HepG2 (cell line): ENCODE results near the gene UCN. TPM values are rescaled to one million over a fixed set of nuclear protein-coding genes. Genes with fewer than 3 reads are reported as not detected.
A peak's percentile ranks its signal among the peaks of the same experiment; 100 is the strongest.

Experiments used
- BCL6 ChIP-seq: IDR thresholded peaks from 2 replicates; pipeline ENCODE4 v1.6.1; 2016; ENCODE audit warnings: missing genetic modification reagents, missing compliant biosample characterization
- CBFB ChIP-seq: sonication (generic); formaldehyde crosslinking; IDR thresholded peaks from 2 replicates; pipeline ENCODE4 v1.4.0; 2020; ENCODE audit warnings: missing genetic modification reagents
- DMAP1 ChIP-seq: IDR thresholded peaks from 2 replicates; pipeline ENCODE4 v1.6.1; 2016
- GABPB1 ChIP-seq: IDR thresholded peaks from 2 replicates; pipeline ENCODE4 v1.6.1; 2016; ENCODE audit warnings: mild to moderate bottlenecking, missing genetic modification reagents, moderate library complexity, missing compliant biosample characterization
- GATA4 ChIP-seq: sonication (generic); IDR thresholded peaks from 2 replicates; pipeline ENCODE4 v1.6.1; 2016; ENCODE audit warnings: antibody characterized with exemption, low read depth, borderline replicate concordance
- KDM5A ChIP-seq: fragments of 200-600 bp; sonication (generic); IDR thresholded peaks from 2 replicates; pipeline ENCODE4 v1.7.0; 2018; ENCODE audit warnings: antibody characterized with exemption, mild to moderate bottlenecking, low read length, borderline replicate concordance
- MAFF ChIP-seq: IDR thresholded peaks from 2 replicates; pipeline ENCODE4 v1.6.1; 2011; ENCODE audit warnings: low read depth, low read length, improper control_type of control experiment
- MTA1 ChIP-seq: sonication (generic); formaldehyde crosslinking; IDR thresholded peaks from 2 replicates; pipeline ENCODE4 v1.4.0; 2020; ENCODE audit warnings: missing genetic modification reagents, mild to moderate bottlenecking, borderline replicate concordance
- NRL ChIP-seq: sonication (generic); formaldehyde crosslinking; IDR thresholded peaks from 2 replicates; pipeline ENCODE4 v1.5.0; 2020; ENCODE audit warnings: missing genetic modification reagents, mild to moderate bottlenecking, moderate library complexity, borderline replicate concordance
- POLR2AphosphoS2 ChIP-seq: IDR thresholded peaks from 2 replicates; pipeline ENCODE4 v1.6.1; 2011; ENCODE audit warnings: low read depth, low read length, improper control_type of control experiment
- PRPF4 ChIP-seq: fragments of 200-400 bp; formaldehyde crosslinking; IDR thresholded peaks from 2 replicates; pipeline ENCODE4 v1.6.1; 2016; ENCODE audit warnings: low read length, low read depth; ENCODE audit not compliant: poor library complexity, severe bottlenecking
- RARG ChIP-seq: sonication (generic); formaldehyde crosslinking; IDR thresholded peaks from 2 replicates; pipeline ENCODE4 v1.4.0; 2020; ENCODE audit warnings: low read depth, mild to moderate bottlenecking, missing genetic modification reagents
- SMAD9 ChIP-seq: sonication (generic); formaldehyde crosslinking; IDR thresholded peaks from 2 replicates; pipeline ENCODE4 v1.5.1; 2020; ENCODE audit warnings: mild to moderate bottlenecking, missing genetic modification reagents
- SP4 ChIP-seq: sonication (generic); formaldehyde crosslinking; IDR thresholded peaks from 2 replicates; pipeline ENCODE4 v1.8.1; 2023; ENCODE audit warnings: mild to moderate bottlenecking, missing genetic modification reagents
- ZBTB33 ChIP-seq: sonication (generic); formaldehyde crosslinking; IDR thresholded peaks from 2 replicates; pipeline ENCODE4 v1.4.0; 2020; ENCODE audit warnings: missing genetic modification reagents
- ZBTB43 ChIP-seq: sonication (generic); formaldehyde crosslinking; conservative IDR thresholded peaks from 2 replicates; pipeline ENCODE4 v1.4.0; 2020; ENCODE audit warnings: missing genetic modification reagents
- ZC3H13 ChIP-seq: sonication (generic); formaldehyde crosslinking; IDR thresholded peaks from 2 replicates; pipeline ENCODE4 v1.8.1; 2023; ENCODE audit warnings: mild to moderate bottlenecking, missing genetic modification reagents, moderate library complexity
- ZFP36L2 ChIP-seq: sonication (generic); formaldehyde crosslinking; IDR thresholded peaks from 2 replicates; pipeline ENCODE4 v1.4.0; 2020; ENCODE audit warnings: missing genetic modification reagents
- ZFX ChIP-seq: sonication (generic); formaldehyde crosslinking; IDR thresholded peaks from 2 replicates; pipeline ENCODE4 v1.4.0; 2020; ENCODE audit warnings: mild to moderate bottlenecking, low read depth, missing genetic modification reagents, moderate library complexity
- ZFY ChIP-seq: sonication (generic); formaldehyde crosslinking; IDR thresholded peaks from 2 replicates; pipeline ENCODE4 v1.4.0; 2020; ENCODE audit warnings: missing genetic modification reagents
- ZHX1 ChIP-seq: sonication (generic); formaldehyde crosslinking; IDR thresholded peaks from 2 replicates; pipeline ENCODE4 v1.8.1; 2022; ENCODE audit warnings: low read depth, mild to moderate bottlenecking, missing genetic modification reagents
- ZNF121 ChIP-seq: sonication (generic); formaldehyde crosslinking; IDR thresholded peaks from 2 replicates; pipeline ENCODE4 v1.5.0; 2020; ENCODE audit warnings: mild to moderate bottlenecking, missing genetic modification reagents
- ZNF292 ChIP-seq: sonication (generic); formaldehyde crosslinking; IDR thresholded peaks from 2 replicates; pipeline ENCODE4 v1.8.1; 2022; ENCODE audit warnings: mild to moderate bottlenecking, low read depth, missing genetic modification reagents, borderline replicate concordance
- ZNF451 ChIP-seq: sonication (generic); formaldehyde crosslinking; IDR thresholded peaks from 2 replicates; pipeline ENCODE4 v1.5.0; 2020; ENCODE audit warnings: mild to moderate bottlenecking, missing genetic modification reagents
- ZNF598 ChIP-seq: sonication (generic); formaldehyde crosslinking; IDR thresholded peaks from 2 replicates; pipeline ENCODE4 v1.5.1; 2020; ENCODE audit warnings: mild to moderate bottlenecking, missing genetic modification reagents, borderline replicate concordance
- ZNF792 ChIP-seq: IDR thresholded peaks from 2 replicates; pipeline ENCODE4 v1.6.1; 2016
- polyA plus RNA-seq, 8 experiments: library from polyadenylated mRNA; depleted of rRNA in 3 of 8; stranded (reverse) in 7 of 8; unstranded in 1 of 8; fragments of >200 nt; fragmentation: Illumina TruSeq in 4 of 8; extraction: Trizol in 4 of 8; gene quantifications; 2 replicates each; pipeline versions ENCODE4 v1.2.1 to v1.2.3, GENCODE V29; 2011 to 2016; ENCODE audit warnings: low read depth in 4 of 8, missing spikeins in 1 of 8, mixed read lengths in 1 of 8; ENCODE audit not compliant: insufficient read depth in 1 of 8
- total RNA-seq, 5 experiments: library from RNA; depleted of rRNA; stranded (reverse); fragments of >200 nt; fragmentation: Illumina TruSeq; extraction: Trizol; gene quantifications; 2 replicates each; pipeline ENCODE4 v1.2.3, GENCODE V29; 2016; ENCODE audit warnings: low read depth in 1 of 5

Gene UCN
- total and polyA plus RNA-seq, 2 of the 13 experiments (the other 11 are each of a cell fraction or from before 2014, with no cell fraction given): 1.2 to 2.3 TPM

GRCh38 chr2:27356382-27357181 lies 48.3 kb upstream of the UCN start, which contains the start of gene GTF3C2 (continued):
- TF ChIP-seq PRPF4 (no peak), SMAD9 (CRISPR knock-in tag) (no peak), ZNF121 (no peak), DMAP1 (CRISPR knock-in tag) (peak; percentile 96), KDM5A (peak; percentile 97), ZNF792 (CRISPR knock-in tag) (peak; percentile 17), RARG (CRISPR knock-in tag) (no peak), ZNF292 (CRISPR knock-in tag) (no peak; the same call in 1 of the 2 replicates), ZFX (CRISPR knock-in tag) (peak; percentile 94), ZNF451 (no peak), MAFF (no peak), CBFB (CRISPR knock-in tag) (peak; percentile 74), ZBTB33 (CRISPR knock-in tag) (no peak), ZBTB43 (peak; percentile 67), SP4 (CRISPR knock-in tag) (peak; percentile 88), NRL (CRISPR knock-in tag) (peak; percentile 67; the same call in 1 of the 2 replicates), ZNF598 (CRISPR knock-in tag) (peak; percentile 24; the same call in 1 of the 2 replicates), ZFY (CRISPR knock-in tag) (peak; percentile 98), POLR2AphosphoS2 (no peak), GATA4 (peak; percentile 72), ZFP36L2 (CRISPR knock-in tag) (peak; percentile 86; the same call in 1 of the 2 replicates), ZC3H13 (CRISPR knock-in tag) (peak; percentile 47), GABPB1 (CRISPR knock-in tag) (peak; percentile 95), BCL6 (no peak; the same call in none of the 2 replicates), ZHX1 (CRISPR knock-in tag) (peak; percentile 79; the same call in 1 of the 2 replicates), MTA1 (peak; percentile 44; the same call in 1 of the 2 replicates)
